Adrenal gland (tissue), 5 donors: ENCODE measurements around the gene RASSF4.

Experiments used
- POLR2A ChIP-seq, 2 donors: fragments of 450-650 bp; IDR thresholded peaks; one replicate each; pipeline ENCODE4 v1.6.1; 2017; ENCODE audit warnings: antibody characterized with exemption in 2 of 2, mild to moderate bottlenecking in 2 of 2, moderate library complexity in 1 of 2
- TF ChIP-seq, protein P1 (sequence below), 6 experiments: fragments of 450-650 bp in 4 of 6; fragments of 200-600 bp in 2 of 6; sonication (generic) in 1 of 6; IDR thresholded peaks; 1 replicate in 5 of 6; 2 replicates in 1 of 6; pipeline versions ENCODE4 v1.5.1 to v1.8.0; 2016 to 2021; ENCODE audit warnings: antibody characterized with exemption in 6 of 6, mild to moderate bottlenecking in 2 of 6, moderate library complexity in 1 of 6
- donor health status: DM: no; HTN: no; CAD: no.

DNA sequence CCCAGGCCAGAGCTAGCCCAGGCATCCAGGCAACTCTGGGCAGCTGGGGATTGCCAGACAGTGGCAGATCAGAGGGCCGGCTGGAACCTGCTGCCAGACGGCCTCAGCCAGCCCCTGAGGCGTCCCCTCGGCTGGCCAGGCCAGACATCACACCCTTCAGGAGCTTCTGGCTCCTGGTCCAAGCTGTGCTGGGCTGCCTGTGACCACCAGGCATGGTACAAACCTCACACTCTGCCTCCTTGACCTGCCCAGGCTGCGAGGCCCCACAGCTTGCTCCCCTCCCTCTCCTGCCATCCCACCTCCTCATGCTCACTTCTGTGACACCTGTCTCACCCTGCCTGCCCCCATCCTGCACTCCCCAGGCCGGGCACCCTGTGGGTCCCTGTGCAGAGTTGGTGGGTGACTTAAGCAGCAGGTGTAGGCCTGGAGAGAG lies 13.3 kb downstream of the RASSF4 start:
- TF ChIP-seq, protein P1, sequence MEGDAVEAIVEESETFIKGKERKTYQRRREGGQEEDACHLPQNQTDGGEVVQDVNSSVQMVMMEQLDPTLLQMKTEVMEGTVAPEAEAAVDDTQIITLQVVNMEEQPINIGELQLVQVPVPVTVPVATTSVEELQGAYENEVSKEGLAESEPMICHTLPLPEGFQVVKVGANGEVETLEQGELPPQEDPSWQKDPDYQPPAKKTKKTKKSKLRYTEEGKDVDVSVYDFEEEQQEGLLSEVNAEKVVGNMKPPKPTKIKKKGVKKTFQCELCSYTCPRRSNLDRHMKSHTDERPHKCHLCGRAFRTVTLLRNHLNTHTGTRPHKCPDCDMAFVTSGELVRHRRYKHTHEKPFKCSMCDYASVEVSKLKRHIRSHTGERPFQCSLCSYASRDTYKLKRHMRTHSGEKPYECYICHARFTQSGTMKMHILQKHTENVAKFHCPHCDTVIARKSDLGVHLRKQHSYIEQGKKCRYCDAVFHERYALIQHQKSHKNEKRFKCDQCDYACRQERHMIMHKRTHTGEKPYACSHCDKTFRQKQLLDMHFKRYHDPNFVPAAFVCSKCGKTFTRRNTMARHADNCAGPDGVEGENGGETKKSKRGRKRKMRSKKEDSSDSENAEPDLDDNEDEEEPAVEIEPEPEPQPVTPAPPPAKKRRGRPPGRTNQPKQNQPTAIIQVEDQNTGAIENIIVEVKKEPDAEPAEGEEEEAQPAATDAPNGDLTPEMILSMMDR (IDR thresholded peaks at IDR 0.05): no peak
- no peak for TF ChIP-seq POLR2A (IDR thresholded peaks at IDR 0.05)
